Measurements from ENCODE around the gene CSF2RB.

DNA sequence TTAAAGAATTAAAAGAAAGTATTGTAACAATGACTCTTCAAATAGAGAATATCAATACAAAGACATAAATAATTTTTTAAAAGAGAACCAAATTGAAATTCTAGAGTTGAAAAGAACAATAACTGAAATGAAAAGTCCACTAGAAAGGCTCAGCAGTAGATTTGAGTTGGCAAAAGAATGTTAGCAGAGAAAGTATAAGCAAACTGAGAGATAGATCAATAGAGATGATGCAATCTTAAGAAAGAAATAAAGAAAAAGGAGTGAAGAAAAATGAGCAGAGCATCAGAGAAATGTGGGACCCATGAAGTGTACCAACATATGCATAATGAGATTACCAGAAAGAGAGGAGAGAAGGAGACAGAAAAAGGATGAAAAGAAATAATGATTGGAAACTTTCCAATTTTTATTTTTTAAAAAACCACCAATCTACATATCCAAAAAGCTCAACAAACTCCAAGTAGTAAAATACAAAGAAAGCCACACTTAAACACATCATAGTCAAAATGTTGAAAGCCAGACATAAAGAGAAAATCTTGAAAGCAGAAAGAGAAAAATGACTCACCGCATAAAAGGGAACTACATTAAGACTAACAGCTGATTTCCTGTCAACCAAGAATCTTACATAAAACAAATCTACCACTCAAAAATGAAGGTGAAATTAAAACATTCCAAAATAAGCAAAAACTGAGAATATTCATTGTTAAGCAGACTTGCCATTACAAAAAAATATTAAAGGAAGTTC, 31.8 kb upstream of the CSF2RB start:
- TF ChIP-seq, protein P1, sequence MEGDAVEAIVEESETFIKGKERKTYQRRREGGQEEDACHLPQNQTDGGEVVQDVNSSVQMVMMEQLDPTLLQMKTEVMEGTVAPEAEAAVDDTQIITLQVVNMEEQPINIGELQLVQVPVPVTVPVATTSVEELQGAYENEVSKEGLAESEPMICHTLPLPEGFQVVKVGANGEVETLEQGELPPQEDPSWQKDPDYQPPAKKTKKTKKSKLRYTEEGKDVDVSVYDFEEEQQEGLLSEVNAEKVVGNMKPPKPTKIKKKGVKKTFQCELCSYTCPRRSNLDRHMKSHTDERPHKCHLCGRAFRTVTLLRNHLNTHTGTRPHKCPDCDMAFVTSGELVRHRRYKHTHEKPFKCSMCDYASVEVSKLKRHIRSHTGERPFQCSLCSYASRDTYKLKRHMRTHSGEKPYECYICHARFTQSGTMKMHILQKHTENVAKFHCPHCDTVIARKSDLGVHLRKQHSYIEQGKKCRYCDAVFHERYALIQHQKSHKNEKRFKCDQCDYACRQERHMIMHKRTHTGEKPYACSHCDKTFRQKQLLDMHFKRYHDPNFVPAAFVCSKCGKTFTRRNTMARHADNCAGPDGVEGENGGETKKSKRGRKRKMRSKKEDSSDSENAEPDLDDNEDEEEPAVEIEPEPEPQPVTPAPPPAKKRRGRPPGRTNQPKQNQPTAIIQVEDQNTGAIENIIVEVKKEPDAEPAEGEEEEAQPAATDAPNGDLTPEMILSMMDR (IDR thresholded peaks at IDR 0.05) = no peak
- TF ChIP-seq EP300 (IDR thresholded peaks at IDR 0.05) = no peak
